ENCODE results near the gene PDE10A.
"Not testable (repeated sequence)": the region's sequence is repeated elsewhere in the genome, so short reads cannot be mapped to it uniquely, and the experiment has no call there.

The PDE10A gene

DNA sequence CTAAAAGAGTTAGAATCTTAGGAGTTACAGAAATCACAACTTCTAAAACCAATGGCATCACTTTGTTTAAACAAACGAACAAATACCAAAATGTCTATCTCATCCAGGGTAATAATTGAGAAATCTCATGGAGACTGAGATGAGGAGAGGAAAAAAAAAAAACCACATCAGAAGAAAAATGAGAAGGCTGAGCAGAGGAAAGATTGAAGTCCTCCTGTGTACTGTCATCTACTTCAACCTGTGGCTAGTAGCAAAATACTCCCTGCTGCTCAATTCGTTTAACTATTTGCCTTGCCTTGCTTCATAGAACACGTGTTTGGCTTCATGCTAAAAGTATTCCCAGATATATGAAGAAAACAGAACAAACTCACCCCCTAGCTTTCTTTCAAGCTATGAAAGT is 143.7 kb downstream of the PDE10A start:
- DNase-seq = no peak

DNA sequence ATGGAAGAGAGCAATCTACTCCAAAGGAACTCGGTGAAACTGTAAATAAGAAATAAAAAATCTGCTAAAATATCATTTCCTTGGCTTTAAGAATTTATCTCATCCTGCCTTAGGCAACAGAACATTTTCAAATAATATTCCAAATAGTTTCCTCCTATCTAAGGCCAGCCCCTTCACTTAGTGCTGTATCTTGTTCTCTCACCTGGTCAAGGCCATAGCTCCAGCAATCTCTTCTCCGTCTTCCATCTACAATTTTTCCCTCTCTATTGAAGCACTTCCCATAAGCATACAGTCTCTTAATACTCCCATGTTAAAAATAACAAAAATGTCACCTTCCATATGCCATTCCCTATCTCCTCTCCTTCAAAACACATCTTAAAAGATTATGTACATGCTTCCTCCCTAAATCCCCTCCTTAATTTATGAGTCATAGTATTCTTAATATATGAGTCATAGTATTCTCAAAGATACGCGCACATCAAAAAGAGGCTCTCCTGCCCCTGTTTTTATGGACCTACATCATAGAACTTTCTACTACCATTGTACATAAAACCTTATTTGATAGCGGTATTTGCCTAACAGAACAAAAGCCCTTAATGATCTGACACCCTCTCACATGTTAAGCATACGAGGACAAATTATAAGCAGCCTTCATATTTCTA is 146.9 kb downstream of the PDE10A start:
- no peak for DNase-seq

DNA sequence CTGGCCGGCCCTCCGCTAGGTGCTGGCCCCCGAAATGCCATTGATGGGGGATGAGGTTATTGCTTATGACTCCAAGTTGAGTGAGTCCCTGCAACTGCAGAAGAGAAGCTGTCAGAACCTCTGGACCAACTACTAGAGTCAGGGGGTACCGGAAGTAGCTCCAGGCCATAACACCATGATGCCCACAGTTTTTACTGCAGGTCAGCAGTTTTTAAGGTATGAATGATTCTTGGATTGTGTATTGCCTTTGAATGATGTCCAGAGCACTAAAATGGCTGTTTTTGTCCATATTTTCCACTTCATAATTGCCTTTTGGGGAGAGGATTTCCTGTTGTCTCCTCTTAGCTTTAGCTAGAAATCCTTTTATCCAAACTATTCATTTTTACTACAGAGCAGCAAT is 148.4 kb downstream of the PDE10A start:
- DNase-seq = no peak

DNA sequence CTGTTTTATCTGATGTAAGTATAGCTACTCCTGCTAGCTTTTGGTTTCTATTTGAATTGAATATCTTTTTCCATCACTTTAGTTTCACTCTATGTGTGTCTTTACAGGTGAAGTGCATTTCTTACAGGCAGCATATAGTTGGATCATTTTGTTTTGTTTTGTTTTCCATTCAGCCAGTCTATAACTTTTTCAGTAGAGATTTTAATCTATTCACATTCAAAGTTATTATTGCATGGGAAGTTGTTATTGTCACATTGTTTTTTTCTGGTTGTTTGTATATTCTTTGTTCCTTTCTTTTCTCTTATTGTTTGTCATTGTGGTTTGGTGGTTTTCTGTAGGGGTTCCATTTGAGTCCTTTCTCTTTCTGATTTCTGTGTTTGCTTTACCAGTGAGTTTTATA is 151.2 kb downstream of the PDE10A start:
- no peak for DNase-seq

DNA sequence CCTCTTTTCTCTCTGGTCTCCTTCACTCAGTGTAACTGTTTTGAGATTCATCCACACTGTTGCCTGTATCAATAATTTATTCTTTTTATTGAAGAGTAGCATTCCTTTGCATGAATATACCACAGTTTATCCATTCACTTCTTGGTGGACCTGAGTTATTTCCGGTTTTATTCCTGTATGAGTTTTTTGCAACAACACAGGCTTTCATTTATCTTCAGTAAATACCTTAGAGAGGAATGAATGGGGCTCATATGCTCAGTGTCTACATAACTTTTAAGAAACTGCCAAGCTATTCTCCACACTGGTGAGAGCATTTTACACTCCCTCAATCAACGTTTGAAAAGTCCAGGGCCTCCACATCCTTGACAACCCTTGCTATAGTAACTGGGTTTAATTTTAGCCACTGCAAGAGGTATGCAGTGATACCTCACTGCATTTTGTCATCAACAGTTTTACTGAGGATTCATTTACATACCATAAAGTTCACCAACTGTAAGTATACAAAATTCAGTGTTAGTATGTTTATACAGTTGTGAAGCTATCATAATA is 154.6 kb downstream of the PDE10A start:
- DNase-seq = no peak

DNA sequence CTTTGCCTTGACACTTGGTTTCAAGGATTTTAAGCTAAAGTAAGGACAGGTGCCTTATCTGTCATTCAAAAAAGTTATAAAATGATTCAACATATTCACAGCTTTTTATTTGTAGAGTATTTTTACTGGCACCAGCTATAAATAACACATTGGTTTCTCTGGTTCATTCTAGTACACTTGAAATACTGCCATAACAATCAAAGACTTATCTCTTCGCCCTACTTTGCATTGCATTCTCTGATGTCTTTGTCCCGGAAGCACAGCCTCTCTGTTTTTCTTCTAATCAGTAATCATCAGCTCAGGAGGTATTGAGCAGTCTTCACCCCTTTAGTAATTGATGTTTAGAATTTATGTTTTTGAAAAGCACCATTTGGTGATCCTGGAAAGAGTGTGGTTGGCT is 156.4 kb downstream of the PDE10A start:
- no peak for DNase-seq

DNA sequence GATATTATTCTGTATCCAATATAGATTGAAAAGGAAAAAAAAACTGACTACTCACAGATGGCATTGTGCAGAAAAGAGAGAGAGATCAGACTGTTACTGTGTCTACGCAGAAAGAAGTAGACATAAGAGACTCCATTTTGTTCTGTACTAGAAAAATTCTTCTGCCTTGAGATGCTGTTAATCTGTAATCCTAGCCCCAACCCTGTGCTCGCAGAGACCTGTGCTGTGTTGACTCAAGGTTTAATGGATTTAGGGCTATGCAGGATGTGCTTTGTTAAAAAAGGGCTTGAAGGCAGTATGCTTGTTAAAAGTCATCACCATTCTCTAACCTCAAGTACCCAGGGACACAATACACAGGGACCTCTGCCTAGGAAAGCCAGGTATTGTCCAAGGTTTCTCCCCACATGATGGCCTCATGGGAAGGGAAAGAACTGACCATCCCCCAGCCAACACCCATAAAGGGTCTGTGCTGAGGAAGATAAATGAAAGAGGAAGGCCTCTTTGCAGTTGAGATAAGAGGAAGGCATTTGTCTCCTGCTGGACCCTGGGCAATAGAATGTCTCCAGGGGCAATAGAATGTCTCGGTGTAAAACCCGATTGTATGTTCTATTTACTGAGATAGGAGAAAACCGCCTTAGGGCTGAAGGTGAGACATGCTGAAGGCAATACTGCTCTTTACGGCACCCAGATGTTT is 162.7 kb downstream of the PDE10A start:
- not testable (repeated sequence) for DNase-seq

DNA sequence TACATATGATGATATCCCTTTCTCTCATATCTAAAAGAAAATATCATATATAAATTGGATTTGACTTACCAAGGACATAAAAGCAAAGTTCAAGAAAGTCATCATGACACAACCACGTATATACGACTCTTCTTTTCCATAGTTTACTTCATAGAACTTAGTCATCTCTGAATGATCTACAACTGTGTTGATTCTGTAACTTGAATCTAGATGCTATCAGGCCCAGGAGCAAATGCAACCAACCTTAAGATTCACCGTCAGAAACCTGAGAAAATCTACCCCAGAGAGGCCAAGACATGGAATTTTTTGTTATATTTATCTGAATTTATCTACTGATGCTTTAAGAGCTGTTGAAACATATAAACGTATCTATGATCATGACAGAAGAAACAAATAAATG is 165.6 kb downstream of the PDE10A start:
- no peak for DNase-seq

DNA sequence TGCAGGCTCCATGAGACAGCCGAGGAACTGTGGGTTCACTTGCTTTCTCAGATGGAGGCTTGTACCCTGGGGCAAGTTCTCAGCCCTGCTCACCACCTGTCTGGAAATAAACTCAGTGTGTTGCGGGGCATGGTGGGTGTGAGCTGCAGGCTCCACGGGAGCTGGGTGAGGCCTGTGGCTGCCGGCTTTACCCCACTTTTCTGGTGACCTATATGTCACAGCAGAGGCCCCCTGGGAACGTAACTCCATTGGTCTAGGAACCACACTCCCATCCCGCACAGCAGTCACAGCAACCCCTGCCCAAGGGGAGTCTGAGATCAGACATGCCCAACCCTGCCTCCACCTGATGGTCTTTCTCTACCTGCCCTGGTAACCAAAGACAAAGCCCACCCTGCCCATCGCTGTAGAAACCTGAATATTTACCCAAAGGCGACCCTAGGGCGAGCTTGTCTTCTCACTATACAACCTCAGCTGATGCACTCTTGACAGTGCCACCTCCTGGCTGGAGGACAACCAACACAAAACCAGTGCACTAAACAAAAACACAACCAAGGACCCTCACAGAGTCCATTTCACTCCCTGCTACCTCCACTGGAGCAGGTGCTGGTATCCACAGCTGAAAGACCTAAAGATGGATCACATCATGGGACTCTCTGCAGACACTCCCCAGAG is 174.3 kb downstream of the PDE10A start:
- DNase-seq = no peak

DNA sequence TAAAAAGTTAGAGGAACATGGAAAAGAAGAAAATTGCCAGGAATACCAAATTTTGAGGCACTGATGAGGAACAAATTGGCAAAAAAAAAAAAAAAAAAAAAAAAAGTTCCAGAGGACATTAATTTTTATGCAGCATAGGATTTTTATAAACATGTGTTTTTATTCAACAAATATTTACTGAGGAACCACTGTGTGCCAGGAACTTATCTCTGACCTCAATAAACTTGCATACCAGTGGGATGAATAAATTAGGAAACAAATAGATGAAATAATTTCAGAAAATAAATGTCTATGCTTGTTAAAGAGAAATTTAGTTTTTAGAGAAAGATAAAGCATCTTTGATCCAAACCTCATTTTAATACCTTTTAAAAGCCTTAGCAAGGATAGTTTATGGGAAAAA is 175.1 kb downstream of the PDE10A start:
- no peak for DNase-seq

DNA sequence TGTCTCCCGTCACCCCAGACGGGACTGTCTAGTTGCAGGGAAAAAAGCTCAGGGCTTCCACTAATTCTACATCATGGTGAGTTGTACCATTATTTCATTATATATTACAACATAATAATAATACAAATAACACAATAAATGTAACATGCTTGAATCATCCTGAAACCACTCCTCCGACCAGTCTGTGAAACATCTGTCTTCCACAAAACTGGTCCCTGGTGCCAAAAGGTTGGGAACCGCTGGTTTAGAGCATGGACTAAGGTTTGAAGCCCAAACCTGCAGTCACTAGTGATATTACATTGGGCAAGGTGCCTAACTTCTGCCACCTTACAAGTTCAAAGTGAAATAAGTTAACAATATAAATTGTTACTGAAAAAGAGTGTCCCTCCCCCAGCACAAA is 175.7 kb downstream of the PDE10A start:
- DNase-seq = no peak

DNA sequence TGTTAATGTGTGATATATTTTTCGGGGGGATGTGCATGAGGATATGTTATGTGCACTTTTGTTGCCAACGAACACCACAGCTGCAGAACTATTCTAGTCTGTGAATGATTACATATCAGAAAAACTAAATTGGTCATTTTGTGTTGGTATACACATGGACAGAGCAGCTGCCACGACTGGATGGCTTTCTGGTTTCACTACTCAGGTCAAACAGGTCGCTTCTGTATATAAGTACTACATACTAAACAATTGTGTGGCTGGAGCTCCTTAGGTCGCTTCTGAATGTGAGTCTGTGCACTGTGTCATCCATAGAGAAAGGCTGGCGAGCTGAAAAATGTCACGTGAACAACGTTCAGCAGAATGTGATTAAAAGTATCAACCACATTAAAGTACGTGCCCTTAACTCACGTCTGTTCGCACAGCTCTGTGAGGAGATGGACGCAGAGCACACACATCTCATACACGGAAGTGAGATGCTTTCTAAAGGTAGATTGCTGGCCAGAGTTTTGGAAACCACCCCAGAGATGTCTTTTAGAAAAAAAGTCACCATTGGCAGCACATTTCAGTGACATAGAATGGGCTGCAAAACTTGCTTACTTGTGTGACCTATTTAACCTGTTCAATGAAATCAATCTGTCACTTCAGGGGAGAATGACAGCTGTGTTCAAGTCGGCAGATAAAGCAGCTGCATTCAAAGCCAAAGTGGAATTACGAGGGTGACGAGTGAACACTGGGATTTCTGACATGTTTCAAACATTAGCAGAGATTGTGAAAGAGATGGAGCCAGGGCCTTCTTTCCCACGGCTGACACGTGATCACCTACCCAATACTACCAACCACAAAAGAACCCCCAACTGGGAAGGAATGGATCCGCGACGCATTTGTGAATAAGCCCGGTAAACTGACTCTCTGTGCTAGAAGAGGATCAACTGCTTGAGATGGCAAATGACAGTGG is 176.6 kb downstream of the PDE10A start:
- DNase-seq = no peak

DNA sequence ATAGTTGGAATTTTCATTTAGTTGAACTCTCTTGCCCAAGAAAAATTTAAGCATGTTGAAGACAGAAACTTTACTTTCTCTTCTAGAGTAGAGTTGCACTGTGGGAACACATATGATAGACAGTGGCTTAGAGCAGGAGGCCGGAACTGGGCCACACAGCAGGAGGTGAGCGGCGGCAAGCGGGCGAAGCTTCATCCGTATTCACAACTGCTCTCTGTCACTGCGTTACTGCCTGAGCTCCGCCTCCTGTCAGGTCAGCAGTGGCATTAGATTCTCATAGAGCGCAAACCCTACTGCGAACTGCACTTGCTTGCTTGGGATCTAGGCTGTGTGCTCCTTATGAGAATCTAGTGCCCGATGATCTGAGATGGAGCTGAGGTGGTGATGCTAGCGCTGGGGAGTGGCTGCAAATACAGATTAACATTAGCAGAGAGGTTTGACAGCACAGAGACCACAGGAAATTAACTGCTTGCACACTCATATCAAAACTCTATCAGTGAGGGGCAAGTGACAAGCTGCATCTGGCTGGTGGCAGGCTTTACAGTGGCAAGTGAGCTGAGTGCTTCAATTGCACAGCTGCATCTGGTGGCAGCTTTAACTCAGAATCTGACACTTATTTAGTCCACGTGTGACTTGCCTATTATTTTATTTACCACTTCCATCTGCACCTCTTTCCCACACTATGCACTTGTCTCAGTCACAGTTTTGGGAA is 178.7 kb downstream of the PDE10A start:
- DNase-seq = no peak

DNA sequence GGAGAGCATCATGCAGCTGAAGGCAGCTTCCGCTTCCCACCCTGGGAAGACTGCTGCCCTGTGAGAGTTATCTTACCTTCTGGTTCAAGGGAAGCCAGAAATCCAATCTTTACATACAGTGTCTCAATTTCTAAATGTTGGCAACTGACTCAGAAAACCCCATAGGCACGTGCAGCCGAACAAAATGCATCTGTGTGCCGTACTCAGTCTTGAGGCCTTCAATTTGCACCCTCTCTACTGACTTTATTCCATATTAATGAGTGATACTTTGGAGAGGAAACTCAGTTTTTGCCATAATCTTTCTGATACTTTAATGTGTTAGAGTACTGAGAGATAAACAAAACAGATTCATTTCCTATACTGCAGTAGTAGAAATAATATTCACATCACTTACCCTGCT is 181.1 kb downstream of the PDE10A start:
- no peak for DNase-seq

DNA sequence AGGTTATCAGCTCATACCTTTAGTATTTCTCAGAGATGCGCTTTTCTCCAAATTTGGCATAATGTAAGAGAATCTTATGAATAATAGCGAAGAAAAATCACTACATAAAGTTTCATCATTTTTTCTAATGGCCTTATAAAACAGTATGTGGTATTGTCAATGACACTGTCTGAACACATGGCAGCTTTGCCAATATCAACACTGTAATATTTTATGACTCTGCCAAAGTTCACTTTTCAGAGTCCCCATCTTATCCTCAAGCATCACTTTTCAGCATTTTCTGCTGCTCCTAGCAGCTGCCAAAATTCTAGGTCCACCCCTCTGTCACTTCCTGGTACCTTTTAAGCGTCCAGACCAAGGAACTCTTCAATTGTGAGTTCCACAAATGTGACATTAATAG is 182.1 kb downstream of the PDE10A start:
- DNase-seq = no peak

DNA sequence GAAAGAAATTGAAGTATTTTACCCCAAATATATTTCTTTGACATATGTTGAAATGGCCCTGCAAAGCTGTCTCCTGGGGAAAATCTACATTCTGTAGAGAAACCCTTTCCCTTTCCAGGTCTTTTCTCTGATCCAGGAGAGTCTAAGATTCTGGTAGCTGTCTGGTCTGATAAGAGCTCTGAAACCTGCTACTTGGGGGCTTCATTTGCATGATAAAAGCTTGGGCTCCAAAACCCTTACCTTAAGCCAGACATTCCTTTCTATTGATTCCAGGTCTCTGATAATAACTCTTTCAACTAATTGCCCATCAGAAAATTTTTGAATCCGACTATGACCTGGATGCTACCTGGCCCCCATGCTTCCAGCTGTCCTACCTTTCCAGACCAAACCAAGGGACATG is 184.5 kb downstream of the PDE10A start:
- DNase-seq = no peak

DNA sequence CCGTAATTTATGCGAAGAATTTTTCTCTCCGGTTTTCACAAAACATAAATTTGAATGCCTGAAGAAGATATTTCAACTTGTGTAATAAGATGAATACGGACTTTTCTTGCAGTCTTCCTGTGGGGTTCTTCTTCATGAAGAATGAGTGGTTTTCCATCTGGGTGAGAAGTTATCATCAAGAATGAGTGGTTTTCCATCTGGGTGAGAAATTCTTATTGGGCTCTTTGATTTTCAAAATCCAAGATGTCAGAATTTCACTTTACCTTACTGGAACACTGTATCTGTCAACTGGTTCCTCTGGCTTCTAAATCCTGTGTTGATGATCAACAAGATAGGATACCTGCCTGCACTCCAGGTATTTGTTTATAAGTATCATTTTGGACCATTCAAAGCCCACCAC is 193.6 kb downstream of the PDE10A start:
- DNase-seq = no peak

DNA sequence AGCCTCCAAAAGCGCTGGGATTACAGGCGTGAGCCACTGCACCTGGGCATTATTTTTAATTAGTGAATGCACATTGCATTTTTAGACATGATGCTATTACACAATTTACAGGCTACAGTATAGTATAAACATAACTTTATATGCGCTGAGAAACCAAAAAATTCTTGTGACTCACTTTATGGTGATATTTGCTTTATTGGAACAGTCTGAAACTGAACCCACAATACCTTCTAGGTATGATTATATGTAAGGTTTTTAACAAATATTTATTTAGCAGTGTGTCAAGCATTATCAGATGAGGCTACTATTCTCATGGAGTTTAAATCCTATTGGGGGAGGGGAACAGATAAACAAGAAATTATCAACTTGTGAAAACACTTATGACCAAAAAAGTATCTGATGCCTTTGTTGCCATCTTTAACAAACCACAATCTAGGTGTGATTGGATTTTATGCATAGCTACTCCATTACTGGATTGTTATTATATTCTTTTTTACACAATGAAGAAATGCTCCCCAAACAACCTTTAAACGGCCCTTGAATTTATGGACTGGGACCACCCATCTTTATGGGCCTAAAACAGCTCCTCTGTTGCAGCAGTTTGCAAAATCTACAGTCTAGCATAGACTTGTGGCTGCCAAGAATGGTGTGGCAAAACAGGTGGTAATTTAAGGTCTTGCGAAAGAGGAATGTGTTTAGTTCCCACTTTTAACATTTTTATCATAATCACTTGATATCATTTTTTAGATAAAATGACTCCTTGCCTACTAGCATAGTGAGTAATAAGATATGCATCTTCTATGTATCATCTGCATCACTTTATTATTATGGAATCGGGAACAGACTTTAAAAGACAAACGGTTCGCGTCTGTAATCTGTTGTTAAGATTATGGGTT is 194.5 kb downstream of the PDE10A start:
- DNase-seq = no peak

DNA sequence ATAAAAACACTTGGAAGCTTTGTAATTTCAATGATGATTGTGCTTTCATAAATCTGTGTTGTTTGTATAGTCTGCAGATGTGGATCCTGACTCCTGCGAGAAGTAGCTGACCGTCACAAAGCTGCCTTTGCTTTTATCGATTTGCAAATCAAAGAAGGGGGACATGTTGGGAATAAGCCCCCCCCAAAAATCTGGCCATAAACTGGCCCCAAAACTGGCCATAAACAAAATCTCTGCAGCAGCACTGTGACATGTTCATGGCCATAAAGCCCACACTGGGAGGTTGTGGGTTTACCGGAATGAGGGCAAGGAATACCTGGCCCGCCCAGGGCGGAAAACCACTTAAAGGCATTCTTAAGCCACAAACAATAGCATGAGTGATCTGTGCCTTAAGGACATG is 199.5 kb downstream of the PDE10A start:
- not testable (repeated sequence) for DNase-seq

DNA sequence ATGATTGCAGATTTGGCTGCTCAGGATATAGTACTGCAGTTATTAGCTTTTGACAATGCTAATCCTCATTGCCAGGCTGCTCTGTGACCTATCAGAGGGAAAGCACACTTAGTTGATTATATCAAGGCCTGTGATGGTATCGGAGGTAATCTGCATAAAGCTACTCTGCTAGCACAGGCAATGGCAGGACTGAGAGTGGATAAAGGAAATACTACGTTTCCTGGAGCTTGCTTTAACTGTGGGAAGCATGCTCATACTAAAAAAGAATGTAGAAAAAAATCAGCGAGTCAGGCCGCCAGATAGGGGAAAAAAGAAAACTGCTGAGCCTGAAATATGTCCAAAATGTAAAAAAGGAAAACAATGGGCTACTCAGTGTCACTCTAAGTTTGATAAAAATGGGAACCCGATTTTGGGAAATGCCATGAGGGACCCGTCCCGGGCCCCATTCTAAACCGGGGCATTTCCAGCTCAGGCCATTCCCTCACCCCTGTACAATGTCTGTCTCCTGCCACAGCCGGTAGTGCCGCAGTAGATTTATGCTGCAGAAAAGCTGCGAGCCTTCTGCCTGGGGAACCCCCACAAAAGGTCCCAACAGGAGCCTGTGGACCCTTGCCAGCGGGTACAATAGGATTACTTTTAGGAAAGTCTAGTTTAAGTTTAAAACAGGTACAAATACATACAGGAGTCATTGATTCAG is 203.3 kb downstream of the PDE10A start:
- not testable (repeated sequence) for DNase-seq

Data from activated CD4-positive, alpha-beta T cell treated with anti-CD3 and anti-CD28 coated beads for 1 hour (primary cell).